GM12878 (cell line): ENCODE measurements around the gene CLASP1. TPM values are rescaled to one million over a fixed set of nuclear protein-coding genes. Genes with fewer than 3 reads are reported as not detected.

ENCODE experiments used
- EED ChIP-seq: sonication (generic); IDR thresholded peaks from 2 replicates; pipeline ENCODE4 v1.6.1; 2016; ENCODE audit warnings: antibody characterized with exemption, low read depth
- FOXK2 ChIP-seq: fragments of 450-650 bp; IDR thresholded peaks from 2 replicates; pipeline ENCODE4 v1.6.1; 2017; ENCODE audit warnings: mild to moderate bottlenecking, moderate library complexity
- HCFC1 ChIP-seq: fragments of 150-350 bp; IDR thresholded peaks from 2 replicates; pipeline ENCODE4 v1.6.1; 2014; ENCODE audit warnings: low read length
- HDGF ChIP-seq: fragments of 450-650 bp; IDR thresholded peaks from 2 replicates; pipeline ENCODE4 v1.6.1; 2016; ENCODE audit warnings: antibody characterized with exemption
- JUND ChIP-seq: IDR thresholded peaks from 2 replicates; pipeline ENCODE4 v1.6.1; 2012; ENCODE audit warnings: low read depth, mild to moderate bottlenecking, low read length, improper control_type of control experiment, moderate library complexity
- NFYB ChIP-seq: IDR thresholded peaks from 2 replicates; pipeline ENCODE4 v1.6.1; 2011; ENCODE audit warnings: low read depth, mild to moderate bottlenecking, low read length, improper control_type of control experiment, moderate library complexity; ENCODE audit not compliant: insufficient read depth
- NR2C2 ChIP-seq: IDR thresholded peaks from 2 replicates; pipeline ENCODE4 v1.6.1; 2011; ENCODE audit warnings: borderline replicate concordance, low read depth; ENCODE audit not compliant: control insufficient read depth, insufficient read length
- RAD51 ChIP-seq: fragments of 450-650 bp; IDR thresholded peaks from 2 replicates; pipeline ENCODE4 v1.6.1; 2016; ENCODE audit warnings: moderate library complexity, mild to moderate bottlenecking, inconsistent platforms
- RELB ChIP-seq: fragments of 450-650 bp; IDR thresholded peaks from 2 replicates; pipeline ENCODE4 v1.6.1; 2017; ENCODE audit warnings: low read depth, mild to moderate bottlenecking, moderate library complexity
- SMC3 ChIP-seq: IDR thresholded peaks from 2 replicates; pipeline ENCODE4 v1.6.1; 2011; ENCODE audit warnings: low read length, improper control_type of control experiment, borderline replicate concordance
- SPI1 ChIP-seq: IDR thresholded peaks from 2 replicates; pipeline ENCODE4 v1.6.1; 2011; ENCODE audit warnings: low read depth, mild to moderate bottlenecking, low read length, moderate library complexity, borderline replicate concordance; ENCODE audit not compliant: insufficient read depth
- SRF ChIP-seq, 2 experiments: IDR thresholded peaks; 2 replicates each; pipeline ENCODE4 v1.6.1; 2011; ENCODE audit warnings: low read depth in 2 of 2, low read length in 2 of 2, mild to moderate bottlenecking in 1 of 2, moderate library complexity in 1 of 2
- STAT1 ChIP-seq: fragments of 450-650 bp; conservative IDR thresholded peaks from 2 replicates; pipeline ENCODE4 v1.6.1; 2014; ENCODE audit warnings: antibody characterized with exemption, mild to moderate bottlenecking
- SUZ12 ChIP-seq: fragments of 200-600 bp; sonication (generic); IDR thresholded peaks from one replicate; pipeline ENCODE4 v1.6.1; 2018; ENCODE audit warnings: antibody characterized with exemption, mild to moderate bottlenecking; ENCODE audit not compliant: unreplicated experiment
- TBL1XR1 ChIP-seq: IDR thresholded peaks from 2 replicates; pipeline ENCODE4 v1.6.1; 2012; ENCODE audit warnings: low read depth, low read length, improper control_type of control experiment
- ZBED1 ChIP-seq: IDR thresholded peaks from 2 replicates; pipeline ENCODE4 v1.6.1; 2016; ENCODE audit warnings: borderline replicate concordance
- ZNF384 ChIP-seq: IDR thresholded peaks from 2 replicates; pipeline ENCODE4 v1.6.1; 2012; ENCODE audit warnings: low read depth, mild to moderate bottlenecking, low read length, improper control_type of control experiment, borderline replicate concordance
- polyA plus RNA-seq, 11 experiments: library from polyadenylated mRNA; depleted of rRNA in 4 of 11; unstranded in 6 of 11; stranded (reverse) in 5 of 11; fragments of >200 nt; fragmentation: Nextera tagmentation in 4 of 11; fragmentation: Illumina TruSeq in 1 of 11; extraction: Ambion mirVana in 4 of 11; extraction: Trizol in 1 of 11; gene quantifications; 1 replicate in 1 of 11; 2 replicates in 10 of 11; pipeline versions ENCODE4 v1.2.1 to v1.2.3, GENCODE V29; 2011 to 2016; ENCODE audit warnings: inconsistent platforms in 2 of 11, missing spikeins in 2 of 11, low read depth in 1 of 11
- total RNA-seq, 4 experiments: library from RNA; depleted of rRNA in 3 of 4; stranded (reverse); fragments of >200 nt in 3 of 4; fragmentation: Illumina TruSeq in 1 of 4; extraction: Trizol in 1 of 4; gene quantifications; 2 replicates each; pipeline versions ENCODE4 v1.2.1 to v1.2.3, GENCODE V29; 2013 to 2021
- TF ChIP-seq, protein P1 (sequence below): fragments of 450-650 bp; IDR thresholded peaks from 2 replicates; pipeline ENCODE4 v1.6.1; 2017; ENCODE audit warnings: borderline replicate concordance
- TF ChIP-seq, protein P2 (sequence below): IDR thresholded peaks from 2 replicates; pipeline ENCODE4 v1.6.1; 2012; ENCODE audit warnings: low read length, inconsistent platforms
- TF ChIP-seq, protein P3 (sequence below): IDR thresholded peaks from 2 replicates; pipeline ENCODE4 v1.6.1; 2012; ENCODE audit warnings: mild to moderate bottlenecking, low read depth, low read length

Gene CLASP1
- total and polyA plus RNA-seq, 10 of the 15 experiments (the other 5 are each of a cell fraction or from before 2014, with no cell fraction given): 1.4 to 62.4 (median 32.9) TPM

DNA sequence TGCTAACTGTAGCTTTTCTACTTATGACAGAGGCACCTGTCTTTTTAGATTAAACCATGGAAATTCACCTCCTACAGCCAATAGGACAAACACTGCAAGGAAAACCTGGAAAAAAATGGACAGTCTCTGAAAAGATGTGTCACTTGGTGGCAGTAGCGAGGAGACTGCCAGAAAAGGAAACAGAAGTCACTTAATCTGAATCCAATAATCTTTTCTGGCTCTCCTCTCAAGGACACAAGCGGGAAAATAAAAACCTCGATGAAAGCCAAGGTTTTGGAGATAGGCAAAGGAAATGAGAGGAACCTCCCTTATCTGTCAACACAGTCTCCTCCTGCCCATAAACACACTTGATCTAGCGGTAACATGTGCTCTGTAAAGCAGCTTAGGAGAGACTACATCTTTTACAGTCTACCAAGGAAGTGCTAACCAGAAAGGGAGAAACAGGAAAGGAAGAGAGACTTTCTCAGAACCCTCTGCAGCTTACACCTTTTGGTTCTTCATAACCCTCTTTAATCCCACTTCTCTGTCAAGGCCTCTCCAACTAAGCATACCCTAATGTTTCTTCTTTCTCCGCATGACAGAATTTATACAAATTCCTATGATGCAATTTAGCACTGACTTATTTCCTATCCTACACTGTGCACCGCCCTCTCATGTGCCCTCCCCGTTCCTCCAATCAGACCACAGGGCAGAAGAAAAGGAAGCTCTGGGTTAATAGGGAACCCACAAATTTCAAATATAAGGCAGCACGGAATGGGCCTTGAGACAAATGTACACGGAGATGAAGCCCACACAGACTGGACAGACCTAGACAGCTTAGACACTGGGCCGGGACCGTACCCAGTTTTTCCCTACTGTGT lies 52.8 kb downstream of the CLASP1 start (continued):
- TF ChIP-seq, protein P1, sequence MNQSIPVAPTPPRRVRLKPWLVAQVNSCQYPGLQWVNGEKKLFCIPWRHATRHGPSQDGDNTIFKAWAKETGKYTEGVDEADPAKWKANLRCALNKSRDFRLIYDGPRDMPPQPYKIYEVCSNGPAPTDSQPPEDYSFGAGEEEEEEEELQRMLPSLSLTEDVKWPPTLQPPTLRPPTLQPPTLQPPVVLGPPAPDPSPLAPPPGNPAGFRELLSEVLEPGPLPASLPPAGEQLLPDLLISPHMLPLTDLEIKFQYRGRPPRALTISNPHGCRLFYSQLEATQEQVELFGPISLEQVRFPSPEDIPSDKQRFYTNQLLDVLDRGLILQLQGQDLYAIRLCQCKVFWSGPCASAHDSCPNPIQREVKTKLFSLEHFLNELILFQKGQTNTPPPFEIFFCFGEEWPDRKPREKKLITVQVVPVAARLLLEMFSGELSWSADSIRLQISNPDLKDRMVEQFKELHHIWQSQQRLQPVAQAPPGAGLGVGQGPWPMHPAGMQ: no peak
- TF ChIP-seq, protein P2, sequence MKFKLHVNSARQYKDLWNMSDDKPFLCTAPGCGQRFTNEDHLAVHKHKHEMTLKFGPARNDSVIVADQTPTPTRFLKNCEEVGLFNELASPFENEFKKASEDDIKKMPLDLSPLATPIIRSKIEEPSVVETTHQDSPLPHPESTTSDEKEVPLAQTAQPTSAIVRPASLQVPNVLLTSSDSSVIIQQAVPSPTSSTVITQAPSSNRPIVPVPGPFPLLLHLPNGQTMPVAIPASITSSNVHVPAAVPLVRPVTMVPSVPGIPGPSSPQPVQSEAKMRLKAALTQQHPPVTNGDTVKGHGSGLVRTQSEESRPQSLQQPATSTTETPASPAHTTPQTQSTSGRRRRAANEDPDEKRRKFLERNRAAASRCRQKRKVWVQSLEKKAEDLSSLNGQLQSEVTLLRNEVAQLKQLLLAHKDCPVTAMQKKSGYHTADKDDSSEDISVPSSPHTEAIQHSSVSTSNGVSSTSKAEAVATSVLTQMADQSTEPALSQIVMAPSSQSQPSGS: no peak; the same call in 1 of the 2 replicates
- TF ChIP-seq TBL1XR1 (no peak), NFYB (peak; percentile 92), RAD51 (peak; percentile 76), SRF (IDR thresholded peaks at IDR 0.05; ENCODE audit: low read depth in 2 of 2, low read length in 2 of 2) (0 out of 4 replicates have a peak, but pooled peaks of 1 of the 2 experiments have one; percentile 33), HCFC1 (no peak), STAT1 (no peak), NR2C2 (no peak), EED (peak; percentile 51), SMC3 (peak; percentile 32; the same call in 1 of the 2 replicates), JUND (no peak), RELB (no peak), ZNF384 (no peak), FOXK2 (no peak), HDGF (peak; percentile 66; the same call in 1 of the 2 replicates), ZBED1 (no peak), SUZ12 (no peak), SPI1 (peak; percentile 44)
- TF ChIP-seq, protein P3, sequence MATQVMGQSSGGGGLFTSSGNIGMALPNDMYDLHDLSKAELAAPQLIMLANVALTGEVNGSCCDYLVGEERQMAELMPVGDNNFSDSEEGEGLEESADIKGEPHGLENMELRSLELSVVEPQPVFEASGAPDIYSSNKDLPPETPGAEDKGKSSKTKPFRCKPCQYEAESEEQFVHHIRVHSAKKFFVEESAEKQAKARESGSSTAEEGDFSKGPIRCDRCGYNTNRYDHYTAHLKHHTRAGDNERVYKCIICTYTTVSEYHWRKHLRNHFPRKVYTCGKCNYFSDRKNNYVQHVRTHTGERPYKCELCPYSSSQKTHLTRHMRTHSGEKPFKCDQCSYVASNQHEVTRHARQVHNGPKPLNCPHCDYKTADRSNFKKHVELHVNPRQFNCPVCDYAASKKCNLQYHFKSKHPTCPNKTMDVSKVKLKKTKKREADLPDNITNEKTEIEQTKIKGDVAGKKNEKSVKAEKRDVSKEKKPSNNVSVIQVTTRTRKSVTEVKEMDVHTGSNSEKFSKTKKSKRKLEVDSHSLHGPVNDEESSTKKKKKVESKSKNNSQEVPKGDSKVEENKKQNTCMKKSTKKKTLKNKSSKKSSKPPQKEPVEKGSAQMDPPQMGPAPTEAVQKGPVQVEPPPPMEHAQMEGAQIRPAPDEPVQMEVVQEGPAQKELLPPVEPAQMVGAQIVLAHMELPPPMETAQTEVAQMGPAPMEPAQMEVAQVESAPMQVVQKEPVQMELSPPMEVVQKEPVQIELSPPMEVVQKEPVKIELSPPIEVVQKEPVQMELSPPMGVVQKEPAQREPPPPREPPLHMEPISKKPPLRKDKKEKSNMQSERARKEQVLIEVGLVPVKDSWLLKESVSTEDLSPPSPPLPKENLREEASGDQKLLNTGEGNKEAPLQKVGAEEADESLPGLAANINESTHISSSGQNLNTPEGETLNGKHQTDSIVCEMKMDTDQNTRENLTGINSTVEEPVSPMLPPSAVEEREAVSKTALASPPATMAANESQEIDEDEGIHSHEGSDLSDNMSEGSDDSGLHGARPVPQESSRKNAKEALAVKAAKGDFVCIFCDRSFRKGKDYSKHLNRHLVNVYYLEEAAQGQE: no peak
